Measurements from ENCODE around the gene TRABD.
A peak's percentile ranks its signal among the peaks of the same experiment; 100 is the strongest.

Gene TRABD

GRCh38 chr22:50220603-50221409, 35.1 kb downstream of the TRABD start:
- Histone ChIP-seq H3F3A (ENCODE audit: low read depth) (no peaks in the 10 kb centered on the region), H3K9me2 (replicated peaks; ENCODE audit: low read depth, low read length) (no peaks in the 10 kb centered on the region), H3K27me3 (ENCODE audit: insufficient read depth, low read length, poor library complexity, severe bottlenecking) (no peaks in the 10 kb centered on the region), H2AFZ (ENCODE audit: low read length) (no peak overlapping the region), H3K4me3 (ENCODE audit: low read length, poor library complexity, severe bottlenecking) (no peak overlapping the region), H3K79me2 (ENCODE audit: insufficient read depth, low read length) (no peaks in the 10 kb centered on the region), H3K4me2 (ENCODE audit: low read depth, low read length, poor library complexity, severe bottlenecking) (no peak overlapping the region), H3K9ac (ENCODE audit: low read depth, low read length, poor library complexity, severe bottlenecking) (no peak overlapping the region), H3K36me3 (ENCODE audit: insufficient read depth, low read length) (peaks cover 82% of the 10 kb centered on the region; the same call in 1 of the 2 replicates), H3K9me3 (ENCODE audit: insufficient read depth, low read depth, low read length) (no peaks in the 10 kb centered on the region), H4K20me1 (ENCODE audit: insufficient read depth, low read length, poor library complexity, severe bottlenecking) (no peaks in the 10 kb centered on the region), H3K4me1 (ENCODE audit: insufficient read depth, low read length, poor library complexity, severe bottlenecking) (no peaks in the 10 kb centered on the region)
- no peak for TF ChIP-seq CTCF (conservative IDR thresholded peaks at IDR 0.05; ENCODE audit: low read length)

GRCh38 chr22:50221410-50222300, 35.9 kb downstream of the TRABD start:
- Histone ChIP-seq H3K4me1 (ENCODE audit: insufficient read depth, low read length, poor library complexity, severe bottlenecking) (no peaks in the 10 kb centered on the region), H3K79me2 (ENCODE audit: insufficient read depth, low read length) (no peaks in the 10 kb centered on the region), H3K9me2 (replicated peaks; ENCODE audit: low read depth, low read length) (no peaks in the 10 kb centered on the region), H3K9ac (ENCODE audit: low read depth, low read length, poor library complexity, severe bottlenecking) (no peak overlapping the region), H3K27me3 (ENCODE audit: insufficient read depth, low read length, poor library complexity, severe bottlenecking) (no peaks in the 10 kb centered on the region), H3F3A (ENCODE audit: low read depth) (no peaks in the 10 kb centered on the region), H3K4me2 (ENCODE audit: low read depth, low read length, poor library complexity, severe bottlenecking) (no peak overlapping the region), H2AFZ (ENCODE audit: low read length) (no peak overlapping the region), H4K20me1 (ENCODE audit: insufficient read depth, low read length, poor library complexity, severe bottlenecking) (no peaks in the 10 kb centered on the region), H3K36me3 (ENCODE audit: insufficient read depth, low read length) (peaks cover 79% of the 10 kb centered on the region; the same call in 1 of the 2 replicates), H3K9me3 (ENCODE audit: insufficient read depth, low read depth, low read length) (no peaks in the 10 kb centered on the region), H3K4me3 (ENCODE audit: low read length, poor library complexity, severe bottlenecking) (no peak overlapping the region)
- TF ChIP-seq CTCF (conservative IDR thresholded peaks at IDR 0.05; ENCODE audit: low read length) (peak; percentile 24; the same call in 1 of the 2 replicates), EZH2phosphoT487 (IDR thresholded peaks at IDR 0.05; ENCODE audit: borderline replicate concordance) (no peak)

- Histone ChIP-seq H3F3A (ENCODE audit: low read depth) (no peaks in the 10 kb centered on the region), H3K79me2 (ENCODE audit: insufficient read depth, low read length) (no peaks in the 10 kb centered on the region), H3K9ac (ENCODE audit: low read depth, low read length, poor library complexity, severe bottlenecking) (no peak overlapping the region), H3K9me3 (ENCODE audit: insufficient read depth, low read depth, low read length) (no peaks in the 10 kb centered on the region), H4K20me1 (ENCODE audit: insufficient read depth, low read length, poor library complexity, severe bottlenecking) (no peaks in the 10 kb centered on the region), H3K27me3 (ENCODE audit: insufficient read depth, low read length, poor library complexity, severe bottlenecking) (no peaks in the 10 kb centered on the region), H3K4me1 (ENCODE audit: insufficient read depth, low read length, poor library complexity, severe bottlenecking) (no peaks in the 10 kb centered on the region), H2AFZ (ENCODE audit: low read length) (no peak overlapping the region), H3K4me3 (ENCODE audit: low read length, poor library complexity, severe bottlenecking) (no peak overlapping the region), H3K36me3 (ENCODE audit: insufficient read depth, low read length) (peaks cover 70% of the 10 kb centered on the region; the same call in 1 of the 2 replicates), H3K4me2 (ENCODE audit: low read depth, low read length, poor library complexity, severe bottlenecking) (no peak overlapping the region), H3K9me2 (replicated peaks; ENCODE audit: low read depth, low read length) (no peaks in the 10 kb centered on the region)
- no peak for TF ChIP-seq CTCF (conservative IDR thresholded peaks at IDR 0.05; ENCODE audit: low read length)
- TF ChIP-seq EZH2phosphoT487 (IDR thresholded peaks at IDR 0.05; ENCODE audit: borderline replicate concordance): no peak
Observed at GRCh38 chr22:50222508-50222907, 36.8 kb downstream of the TRABD start.

All from Loucy (cell line).